Keratinocyte (primary cell): Measurements from ENCODE around the gene ARID5B. TPM values are rescaled to one million over a fixed set of nuclear protein-coding genes. Genes with fewer than 3 reads are reported as not detected.

Source experiments
- DNase-seq: peaks from one replicate; pipeline ENCODE4 v3.0.0-alpha.2; 2011; ENCODE audit warnings: low read depth, missing footprints, low spot score
- FAIRE-seq: peaks from 2 replicates; lab custom pipeline; 2011; peaks lifted over from hg19 to GRCh38; lab: Jason Lieb, UNC
- H2AFZ ChIP-seq: 2 replicates; pipeline ENCODE4 v1.6.0; 2012; ENCODE audit warnings: low read length, control low read depth, inconsistent platforms; ENCODE audit not compliant: control insufficient read depth
- H3K27ac ChIP-seq: 2 replicates; pipeline ENCODE4 v1.5.1; 2011; ENCODE audit warnings: low read length; ENCODE audit not compliant: control insufficient read depth, insufficient read depth
- H3K27me3 ChIP-seq: 3 replicates; pipeline ENCODE4 v1.6.0; 2011; ENCODE audit warnings: low read length; ENCODE audit not compliant: control insufficient read depth, insufficient read depth; ENCODE audit errors: extremely low read depth
- H3K36me3 ChIP-seq, 2 experiments: 2 replicates in 1 of 2; 3 replicates in 1 of 2; pipeline ENCODE4 v1.5.1; 2011; ENCODE audit warnings: low read length in 2 of 2, mild to moderate bottlenecking in 1 of 2; ENCODE audit not compliant: control insufficient read depth in 2 of 2, insufficient read depth in 2 of 2; ENCODE audit errors: extremely low read depth in 1 of 2
- H3K4me1 ChIP-seq: 3 replicates; pipeline ENCODE4 v1.5.1; 2011; ENCODE audit warnings: low read length; ENCODE audit not compliant: control insufficient read depth, insufficient read depth; ENCODE audit errors: extremely low read depth
- H3K4me2 ChIP-seq: 3 replicates; pipeline ENCODE4 v1.6.0; 2011; ENCODE audit warnings: low read depth, low read length; ENCODE audit not compliant: control insufficient read depth, insufficient read depth; ENCODE audit errors: extremely low read depth
- H3K4me3 ChIP-seq, 3 experiments: fragments of 200-600 bp in 1 of 3; sonication (generic) in 1 of 3; 2 replicates in 2 of 3; 3 replicates in 1 of 3; pipeline ENCODE4 v1.5.1; 2011 to 2016; ENCODE audit warnings: low read length in 3 of 3, mild to moderate bottlenecking in 3 of 3, control low read depth in 2 of 3, inconsistent platforms in 1 of 3, low read depth in 1 of 3, mixed read lengths in 1 of 3, mixed run types in 1 of 3, moderate library complexity in 1 of 3; ENCODE audit not compliant: control insufficient read depth in 2 of 3, insufficient read depth in 2 of 3; ENCODE audit errors: extremely low read depth in 1 of 3
- H3K79me2 ChIP-seq: 2 replicates; pipeline ENCODE4 v1.6.0; 2012; ENCODE audit warnings: low read length; ENCODE audit not compliant: control insufficient read depth, insufficient read depth
- H3K9ac ChIP-seq: 3 replicates; pipeline ENCODE4 v1.6.0; 2011; ENCODE audit warnings: low read length; ENCODE audit not compliant: control insufficient read depth, insufficient read depth; ENCODE audit errors: extremely low read depth
- H3K9me1 ChIP-seq: 3 replicates; pipeline ENCODE4 v1.6.0; 2011; ENCODE audit warnings: low read length; ENCODE audit not compliant: control insufficient read depth, insufficient read depth; ENCODE audit errors: extremely low read depth
- H3K9me3 ChIP-seq: 2 replicates; pipeline ENCODE4 v1.5.1; 2012; ENCODE audit warnings: low read depth, low read length; ENCODE audit not compliant: control insufficient read depth
- H4K20me1 ChIP-seq: 3 replicates; pipeline ENCODE4 v1.6.0; 2011; ENCODE audit warnings: low read length; ENCODE audit not compliant: control insufficient read depth, insufficient read depth; ENCODE audit errors: extremely low read depth
- EZH2 ChIP-seq: IDR thresholded peaks from one replicate; pipeline ENCODE4 v1.6.1; 2012; ENCODE audit warnings: inconsistent platforms, mild to moderate bottlenecking, low read length, moderate library complexity
- dilution Hi-C: fragments of 300-500 bp; cut with MboI; formaldehyde crosslinking; loops from one replicate; pipeline ENCODE4 v1.7.0; 2020; ENCODE audit warnings: low sequenced_read_pairs; ENCODE audit not compliant: extremely low pct_ligation_motif_present
- polyA plus RNA-seq, 5 experiments: library from polyadenylated mRNA; depleted of rRNA in 3 of 5; stranded (reverse) in 3 of 5; stranded (forward) in 1 of 5; unstranded in 1 of 5; fragments of >200 nt; gene quantifications; 1 replicate in 1 of 5; 2 replicates in 3 of 5; 3 replicates in 1 of 5; pipeline versions ENCODE4 v1.2.1 to v1.2.3, GENCODE V29; 2011 to 2012; ENCODE audit warnings: missing spikeins in 2 of 5, low read depth in 1 of 5, low replicate concordance in 1 of 5
- TF ChIP-seq, protein P1 (sequence below), 3 experiments: IDR thresholded peaks in 1 of 3; conservative IDR thresholded peaks in 1 of 3; optimal IDR thresholded peaks in 1 of 3; 2 replicates in 2 of 3; 3 replicates in 1 of 3; pipeline versions ENCODE3 to v1.5.1; 2011; ENCODE audit warnings: low read length in 3 of 3, mild to moderate bottlenecking in 3 of 3, moderate library complexity in 2 of 3, control low read depth in 1 of 3, inconsistent platforms in 1 of 3; ENCODE audit not compliant: insufficient read depth in 2 of 3; ENCODE audit errors: extremely low read depth in 1 of 3

Gene ARID5B
- polyA plus RNA-seq, 1 donor (not counting 4 experiments of a cell fraction or from before 2014, with no cell fraction given) = 7.0 TPM

DNA sequence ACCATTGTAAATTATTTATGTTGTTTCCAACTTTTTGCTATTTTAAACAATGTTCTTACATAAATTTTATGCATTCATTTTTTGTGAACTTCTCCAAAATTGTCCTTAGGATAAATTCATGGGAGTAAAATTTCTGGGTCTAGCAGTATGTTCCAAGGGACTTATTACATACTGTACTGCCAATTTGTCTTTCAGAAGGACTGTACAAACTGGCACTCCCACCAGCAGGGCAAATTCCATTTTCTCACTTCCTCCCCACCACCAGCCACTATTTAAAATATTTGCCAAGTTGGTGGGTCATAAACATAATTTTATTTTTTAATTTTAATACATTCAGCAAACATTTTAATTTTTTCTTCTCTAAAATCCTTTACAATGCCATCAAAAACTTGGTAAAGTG, 13.7 kb upstream of the ARID5B start:
- Histone ChIP-seq H3K4me2 (no peak overlapping the region), H4K20me1 (no peaks in the 10 kb centered on the region), H3K9ac (no peak overlapping the region), H3K9me1 (no peaks in the 10 kb centered on the region), H3K27ac (no peak overlapping the region), H3K27me3 (no peaks in the 10 kb centered on the region), H3K9me3 (no peaks in the 10 kb centered on the region), H3K4me1 (peaks cover 33% of the 10 kb centered on the region), H2AFZ (no peak overlapping the region), H3K36me3 (no peaks in the 10 kb centered on the region), H3K79me2 (no peaks in the 10 kb centered on the region), H3K4me3 (no peak overlapping the region)
- no peak for FAIRE-seq
- dilution Hi-C loops = no loop called here
- TF ChIP-seq, protein P1, sequence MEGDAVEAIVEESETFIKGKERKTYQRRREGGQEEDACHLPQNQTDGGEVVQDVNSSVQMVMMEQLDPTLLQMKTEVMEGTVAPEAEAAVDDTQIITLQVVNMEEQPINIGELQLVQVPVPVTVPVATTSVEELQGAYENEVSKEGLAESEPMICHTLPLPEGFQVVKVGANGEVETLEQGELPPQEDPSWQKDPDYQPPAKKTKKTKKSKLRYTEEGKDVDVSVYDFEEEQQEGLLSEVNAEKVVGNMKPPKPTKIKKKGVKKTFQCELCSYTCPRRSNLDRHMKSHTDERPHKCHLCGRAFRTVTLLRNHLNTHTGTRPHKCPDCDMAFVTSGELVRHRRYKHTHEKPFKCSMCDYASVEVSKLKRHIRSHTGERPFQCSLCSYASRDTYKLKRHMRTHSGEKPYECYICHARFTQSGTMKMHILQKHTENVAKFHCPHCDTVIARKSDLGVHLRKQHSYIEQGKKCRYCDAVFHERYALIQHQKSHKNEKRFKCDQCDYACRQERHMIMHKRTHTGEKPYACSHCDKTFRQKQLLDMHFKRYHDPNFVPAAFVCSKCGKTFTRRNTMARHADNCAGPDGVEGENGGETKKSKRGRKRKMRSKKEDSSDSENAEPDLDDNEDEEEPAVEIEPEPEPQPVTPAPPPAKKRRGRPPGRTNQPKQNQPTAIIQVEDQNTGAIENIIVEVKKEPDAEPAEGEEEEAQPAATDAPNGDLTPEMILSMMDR (optimal IDR thresholded peaks at IDR 0.05 in 1 of 3, IDR thresholded peaks at IDR 0.05 in 1 of 3, conservative IDR thresholded peaks at IDR 0.05 in 1 of 3; ENCODE audit: extremely low read depth in 1 of 3, insufficient read depth in 2 of 3, low read length in 3 of 3) = no peak
- TF ChIP-seq EZH2 = no peak
- no peak for DNase-seq

DNA sequence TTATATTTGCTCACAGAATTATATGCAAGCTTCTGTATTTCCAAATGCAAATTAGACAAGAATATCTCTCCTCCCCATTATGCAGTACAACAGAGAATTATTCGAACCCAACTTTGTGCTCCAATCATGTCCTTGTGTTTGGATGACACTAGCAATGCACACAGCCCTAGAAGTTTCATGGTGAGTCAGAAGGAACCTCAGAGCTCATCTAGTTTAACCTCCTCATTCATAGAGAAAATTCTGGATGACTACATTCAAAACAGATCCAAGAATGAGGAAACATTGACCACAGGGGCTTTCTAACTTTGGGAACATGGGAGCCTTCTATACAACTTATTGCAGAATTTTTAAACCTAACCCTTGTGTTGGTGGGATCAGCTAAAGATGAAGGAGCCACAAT, 12.8 kb upstream of the ARID5B start:
- H3K36me3 ChIP-seq = no peaks in the 10 kb centered on the region
- H3K27me3 ChIP-seq = no peaks in the 10 kb centered on the region
- H3K9me1 ChIP-seq = no peaks in the 10 kb centered on the region
- H3K79me2 ChIP-seq = no peaks in the 10 kb centered on the region
- H3K9ac ChIP-seq = no peak overlapping the region
- no peaks in the 10 kb centered on the region for H4K20me1 ChIP-seq
- H3K4me2 ChIP-seq = no peak overlapping the region
- dilution Hi-C loops = no loop called here
- H3K4me3 ChIP-seq = no peak overlapping the region
- H3K9me3 ChIP-seq = no peaks in the 10 kb centered on the region
- no peak for TF ChIP-seq EZH2
- TF ChIP-seq, protein P1 (optimal IDR thresholded peaks at IDR 0.05 in 1 of 3, IDR thresholded peaks at IDR 0.05 in 1 of 3, conservative IDR thresholded peaks at IDR 0.05 in 1 of 3; ENCODE audit: extremely low read depth in 1 of 3, insufficient read depth in 2 of 3, low read length in 3 of 3) = no peak
- H3K4me1 ChIP-seq = peaks cover 27% of the 10 kb centered on the region
- no peak for DNase-seq
- FAIRE-seq = peak; percentile 73
- no peak overlapping the region for H2AFZ ChIP-seq
- no peak overlapping the region for H3K27ac ChIP-seq
